Measurements from ENCODE around the gene RAMP2.

RAMP2 gene

DNA sequence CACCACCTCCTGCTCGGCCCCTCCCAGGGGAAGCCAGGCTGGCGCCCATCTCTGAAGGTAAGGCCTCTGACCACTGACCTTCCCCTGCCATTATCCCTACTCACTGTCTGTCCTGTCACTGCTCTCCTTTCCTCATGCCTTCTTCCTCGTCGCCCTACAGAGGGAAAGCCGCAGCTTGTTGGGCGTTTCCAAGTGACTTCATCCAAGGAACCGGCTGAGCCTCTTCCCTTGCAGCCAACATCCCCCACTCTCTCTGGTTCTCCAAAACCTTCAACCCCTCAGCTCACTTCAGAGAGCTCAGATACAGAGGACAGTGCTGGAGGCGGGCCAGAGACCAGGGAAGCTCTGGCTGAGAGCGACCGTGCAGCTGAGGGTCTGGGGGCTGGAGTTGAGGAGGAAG lies 34.4 kb downstream of the RAMP2 start:
- no peak for DNase-seq

DNA sequence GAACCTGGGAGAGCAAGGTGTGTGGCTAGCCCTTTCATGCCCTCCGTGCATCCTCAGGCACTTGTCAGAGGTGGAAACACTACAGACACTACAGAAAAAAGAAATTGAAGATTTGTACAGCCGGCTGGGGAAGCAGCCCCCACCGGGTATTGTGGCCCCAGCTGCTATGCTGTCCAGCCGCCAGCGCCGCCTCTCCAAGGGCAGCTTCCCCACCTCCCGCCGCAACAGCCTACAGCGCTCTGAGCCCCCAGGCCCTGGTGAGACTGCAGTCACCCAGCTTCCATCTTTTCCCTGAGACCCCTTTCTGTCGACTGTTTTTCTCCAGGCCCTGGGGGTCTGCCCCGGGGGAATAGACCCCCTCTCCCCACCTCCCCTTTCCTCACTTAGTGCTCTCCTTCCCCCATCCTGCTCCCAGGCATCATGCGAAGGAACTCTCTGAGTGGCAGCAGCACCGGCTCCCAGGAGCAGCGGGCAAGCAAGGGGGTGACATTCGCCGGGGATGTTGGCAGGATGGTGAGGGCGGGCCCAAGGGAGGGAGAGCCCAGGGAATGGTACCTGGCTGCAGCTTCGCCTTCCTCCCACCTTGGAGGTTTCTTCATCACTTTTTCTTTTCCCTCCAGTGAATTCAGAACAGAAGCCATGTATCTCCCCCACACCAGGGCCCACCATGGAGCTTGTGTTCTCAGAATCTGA lies 35.2 kb downstream of the RAMP2 start:
- DNase-seq, result no peak

DNA sequence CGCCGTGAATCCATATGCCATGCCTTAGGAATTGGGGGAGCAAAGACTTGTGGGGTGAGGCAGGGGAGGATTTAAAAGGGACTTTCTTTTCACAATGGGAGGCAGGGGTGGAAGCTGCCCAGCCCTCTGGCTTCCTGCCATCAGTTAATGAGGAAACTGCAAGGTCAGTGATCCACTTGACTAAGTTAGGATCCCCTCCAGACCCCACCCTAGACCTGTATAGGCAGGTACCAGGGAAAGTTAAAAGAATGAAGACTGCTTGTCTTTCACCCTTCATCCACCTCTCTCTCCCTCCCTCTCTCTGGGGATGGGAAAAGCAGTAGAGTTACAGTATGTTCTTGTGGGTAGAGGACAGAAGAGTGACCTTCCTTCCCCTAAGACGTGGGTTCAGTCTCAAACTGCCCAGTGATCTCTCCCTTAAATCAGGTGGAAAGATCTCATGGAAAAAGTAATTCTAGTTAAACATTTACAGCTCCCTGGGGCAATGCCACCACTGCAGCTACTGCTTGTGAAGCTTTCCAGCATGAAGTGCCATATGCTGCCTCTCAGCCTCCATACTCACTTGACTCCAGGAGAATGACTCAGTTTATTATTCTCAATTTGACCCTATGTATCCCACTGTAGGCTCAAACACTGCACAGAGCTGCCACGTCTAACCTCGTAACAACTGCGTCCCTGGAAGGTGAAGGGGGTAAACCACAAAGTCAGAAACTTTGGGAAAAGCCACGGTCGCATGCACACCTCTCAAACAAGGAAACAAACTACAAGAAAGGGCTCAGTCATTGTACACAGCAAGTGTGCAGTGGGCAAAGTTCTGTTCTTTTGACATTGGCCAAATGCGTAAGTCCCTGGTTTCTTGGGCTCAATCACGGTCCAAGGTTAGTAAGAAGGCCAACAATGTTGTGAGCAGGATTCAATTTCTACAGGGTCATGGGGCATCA lies 36.3 kb downstream of the RAMP2 start:
- DNase-seq, result no peak

DNA sequence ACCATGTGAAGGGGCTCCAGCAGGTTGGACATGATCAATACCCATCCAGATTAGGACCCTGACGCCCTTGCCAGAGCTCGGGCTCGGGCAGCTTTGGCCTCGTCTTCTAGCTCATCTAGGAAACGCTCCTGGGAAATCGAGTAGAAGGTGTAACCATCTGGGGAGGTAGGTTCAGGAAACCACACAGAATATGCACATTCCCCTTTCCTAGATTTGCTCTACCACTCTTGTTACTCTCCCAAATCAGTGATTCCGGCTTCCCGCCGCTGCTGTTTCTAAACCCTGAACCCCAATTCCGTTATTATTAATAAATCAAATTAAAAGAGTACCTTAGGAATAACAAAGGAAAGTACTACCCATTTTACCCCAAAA lies 37.0 kb downstream of the RAMP2 start:
- DNase-seq, result no peak

DNA sequence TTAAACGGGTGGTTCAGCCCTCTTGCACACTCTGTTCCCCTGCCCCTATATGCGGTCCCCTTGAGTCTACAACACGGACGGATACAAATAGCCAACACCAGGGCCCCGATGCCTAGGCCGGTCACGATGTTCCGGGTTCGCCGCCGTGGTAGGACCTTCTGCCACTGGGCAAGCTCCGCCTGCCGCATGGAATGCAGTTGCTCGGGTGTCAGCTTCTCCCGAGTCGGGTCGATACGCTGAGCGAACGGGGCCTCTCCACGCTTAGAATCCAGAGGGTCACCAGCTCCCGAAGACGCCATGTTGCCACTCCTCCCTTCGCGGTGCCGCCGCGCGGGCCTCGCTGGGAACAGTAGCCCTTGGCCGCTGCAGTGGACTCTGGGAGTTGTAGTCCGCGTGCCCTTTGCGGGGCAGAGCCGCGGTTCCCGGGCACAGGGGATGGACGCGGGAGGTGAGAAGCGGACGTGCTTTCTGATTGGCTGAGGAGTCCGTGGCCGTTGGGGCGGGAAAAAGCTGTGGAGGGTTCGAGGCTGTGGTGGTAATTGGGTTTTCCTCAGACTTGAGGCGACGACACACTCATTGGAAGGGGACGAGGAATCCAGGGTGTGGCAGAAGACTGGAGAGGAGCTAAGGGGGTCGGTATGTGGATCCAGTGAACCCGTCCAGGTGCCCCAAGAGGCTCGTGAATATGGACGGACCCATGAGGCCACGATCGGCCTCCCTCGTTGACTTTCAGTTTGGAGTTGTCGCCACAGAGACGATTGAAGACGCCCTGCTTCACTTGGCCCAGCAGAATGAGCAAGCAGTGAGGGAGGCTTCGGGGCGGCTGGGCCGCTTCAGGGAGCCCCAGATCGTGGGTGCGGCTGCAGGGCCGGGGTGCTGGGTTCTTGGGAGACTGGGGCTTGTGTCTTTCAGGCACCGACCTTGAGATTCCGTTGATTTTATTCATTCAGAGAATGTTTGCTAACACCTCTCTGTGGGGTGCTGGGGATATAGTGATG lies 37.7 kb downstream of the RAMP2 start, which contains the start of the genes CNTD1 and COA3:
TSS of gene CNTD1 (plus strand) at position 479 of the 998 bp plus-strand sequence. CDS start at position 686, 207 bp downstream.
TSS of gene COA3 (minus strand) at position 322 of the 998 bp plus-strand sequence. CDS start at position 299, 23 bp downstream.
- peak; percentile 89 for DNase-seq

DNA sequence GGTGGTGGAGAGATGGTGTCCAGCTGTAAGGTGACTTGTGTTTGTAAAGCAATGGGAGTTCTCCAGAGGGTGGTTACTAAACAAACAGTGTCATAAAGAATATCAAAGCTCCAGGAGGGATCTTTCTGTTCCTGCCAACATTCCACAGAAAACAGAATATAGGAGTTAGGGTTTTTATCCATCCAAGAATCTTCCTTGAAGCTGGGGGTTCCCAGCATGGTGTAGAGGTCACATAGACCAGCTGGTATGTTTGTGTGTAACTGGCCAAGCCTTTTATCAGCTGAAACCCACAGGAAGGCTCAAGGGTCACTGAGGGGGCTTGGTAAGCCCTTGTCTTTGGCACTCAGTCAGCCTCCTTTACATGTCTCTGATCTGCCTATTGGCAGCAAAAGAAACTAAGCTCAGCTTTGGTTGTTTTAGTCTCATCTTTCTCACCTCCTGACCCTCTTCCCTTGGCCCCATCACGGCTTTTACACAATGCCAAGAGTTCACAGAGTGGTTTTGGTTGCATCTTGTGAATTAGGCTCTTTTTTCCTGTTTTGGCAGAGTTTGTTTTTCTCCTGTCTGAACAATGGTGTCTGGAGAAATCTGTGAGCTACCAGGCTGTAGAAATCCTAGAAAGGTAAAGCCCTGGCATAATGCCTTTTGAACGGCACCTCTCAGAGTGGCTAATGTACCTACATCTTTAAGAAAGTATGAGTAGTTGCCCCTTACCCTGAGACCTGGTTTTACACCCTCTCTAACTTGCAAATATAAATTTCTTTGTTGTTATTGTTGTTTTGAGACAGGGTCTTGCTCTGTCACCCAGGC lies 42.3 kb downstream of the RAMP2 start:
- no peak for DNase-seq

DNA sequence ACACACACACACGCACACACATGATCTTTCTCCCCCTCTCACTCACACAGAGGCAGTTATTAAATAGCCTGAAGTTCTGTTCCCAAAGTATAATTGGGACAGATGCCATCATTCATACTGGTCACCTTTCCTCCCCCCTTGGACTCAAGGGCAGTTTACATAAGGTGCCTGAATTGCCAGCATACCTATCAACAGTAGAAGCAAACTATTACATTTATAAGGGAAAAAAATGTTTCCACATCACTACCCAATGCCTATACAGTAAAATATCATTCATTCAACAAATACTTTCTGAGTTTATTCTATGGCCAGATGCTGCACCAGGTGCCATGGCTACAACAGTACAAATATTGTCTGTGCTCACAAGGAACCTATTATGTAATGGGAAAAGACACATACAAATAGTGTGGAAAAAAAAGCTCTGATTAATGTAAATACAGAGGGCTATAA lies 43.9 kb downstream of the RAMP2 start:
- DNase-seq, result no peak

DNA sequence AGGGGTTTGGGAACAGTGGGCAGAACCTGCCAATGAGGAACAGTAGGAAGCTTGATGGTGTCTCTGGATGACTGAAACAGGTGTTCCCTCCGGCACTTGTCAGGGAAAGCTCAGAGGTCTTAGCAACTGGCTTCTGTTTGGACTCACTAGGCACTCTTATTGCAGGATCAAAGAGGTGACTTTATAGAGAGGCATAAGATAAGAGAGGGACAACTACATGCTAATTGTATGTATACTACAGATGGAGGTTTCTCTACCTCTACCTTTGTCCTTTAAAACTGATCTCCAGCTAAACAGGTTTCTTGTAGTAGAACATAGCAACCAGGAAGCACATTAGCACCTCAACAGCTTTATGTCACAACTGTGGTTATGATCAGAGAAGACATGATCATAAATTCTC lies 45.2 kb downstream of the RAMP2 start:
- no peak for DNase-seq

DNA sequence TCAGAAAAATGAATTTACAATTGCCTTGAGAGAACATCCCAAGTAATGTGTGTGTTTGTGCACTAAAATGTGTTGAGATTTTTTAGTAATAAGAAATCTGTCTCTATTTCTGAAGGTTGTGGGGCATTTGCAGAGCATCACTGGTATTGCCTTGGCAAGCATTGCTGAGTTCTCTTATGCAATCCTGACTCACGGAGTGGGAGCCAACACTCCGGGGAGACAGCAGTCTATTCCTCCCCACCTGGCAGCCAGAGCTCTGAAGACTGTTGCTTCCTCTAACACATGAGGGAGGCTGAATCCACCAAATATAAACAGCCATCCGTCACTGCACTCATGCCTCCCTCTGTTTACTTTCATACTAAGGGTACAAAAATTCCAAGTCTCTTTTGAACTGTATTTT lies 48.2 kb downstream of the RAMP2 start:
- no peak for DNase-seq

Measured in stimulated activated CD8-positive, alpha-beta memory T cell treated with anti-CD3 and anti-CD28 coated beads, Interleukin-4, amount 100 ng/mL, for 48 hours (primary cell).